ENCODE results near the gene SEC61A2. TPM values are rescaled to one million over a fixed set of nuclear protein-coding genes. Genes with fewer than 3 reads are reported as not detected.

The SEC61A2 gene
- total and polyA plus RNA-seq, 7 donors, result 5.9 to 16.0 (median 7.9) TPM

DNA sequence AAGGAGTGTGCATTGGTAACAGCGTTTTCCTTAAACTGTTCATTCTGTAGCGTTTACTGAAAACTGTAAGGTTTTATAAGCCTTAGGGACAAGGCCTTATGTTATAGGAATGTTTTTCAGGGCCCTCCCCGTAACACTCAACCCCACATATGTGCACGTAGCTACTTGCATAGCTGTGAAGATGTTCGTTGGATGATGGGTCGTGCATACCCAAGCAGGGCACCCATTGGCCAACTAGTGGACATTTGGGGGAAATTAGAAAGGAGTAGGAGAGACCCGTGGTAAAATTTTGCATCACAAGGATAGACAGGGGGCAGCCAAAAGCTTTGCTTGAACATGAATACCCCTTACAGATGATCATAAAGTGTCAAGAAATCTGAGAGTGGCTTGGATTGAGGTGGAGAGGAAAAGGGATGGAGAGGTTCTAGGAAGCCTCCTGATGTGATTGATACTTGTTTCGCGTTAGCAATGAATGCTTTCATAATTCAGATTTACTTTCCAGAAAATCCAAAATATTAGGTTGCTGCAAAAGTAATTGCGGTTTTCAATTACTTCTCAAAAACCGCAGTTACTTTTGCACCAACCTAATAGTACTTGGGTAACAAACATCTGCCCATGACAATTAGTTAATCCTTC is 878 bp downstream of the SEC61A2 start:
- peak; percentile 29 for TF ChIP-seq CTCF (IDR thresholded peaks at IDR 0.05)
- Histone ChIP-seq H3K27me3 (ENCODE audit: insufficient read depth in 3 of 3, low read length in 2 of 3) (no peaks in the 10 kb centered on the region), H3K36me3 (ENCODE audit: insufficient read depth in 1 of 2, low read depth in 1 of 2) (peaks cover 0 to 22% of the 10 kb centered on the region in 2 donors), H3K4me3 (peak overlapping the region; percentile 91), H3K4me1 (peaks cover 5% of the 10 kb centered on the region), H3K9me3 (no peaks in the 10 kb centered on the region), H3K27ac (peak overlapping the region; percentile 58)
- ATAC-seq (peak in 2 of 4 donors; percentile 26 to 42), DNase-seq (no peak)
- intact Hi-C loops (cut with DNase I), result no loop called here
- WGBS, 3 donors, result 25 to 30% (median 28%) methylated on average over 11 of the region's 11 CpGs

- no peaks in the 10 kb centered on the region for H3K4me1 ChIP-seq
- no peaks in the 10 kb centered on the region for H3K27me3 ChIP-seq (ENCODE audit: insufficient read depth in 3 of 3, low read length in 2 of 3)
- 89 to 94% (median 92%) methylated on average over 3 of the region's 3 CpGs for WGBS, 3 donors
- H3K27ac ChIP-seq, result no peak overlapping the region
- intact Hi-C loops (cut with DNase I), result no loop called here
- ATAC-seq (no peak), DNase-seq (no peak)
- no peak overlapping the region for H3K4me3 ChIP-seq
- peaks cover 2 to 64% of the 10 kb centered on the region in 2 donors for H3K36me3 ChIP-seq (ENCODE audit: insufficient read depth in 1 of 2, low read depth in 1 of 2)
- no peaks in the 10 kb centered on the region for H3K9me3 ChIP-seq
- TF ChIP-seq CTCF (IDR thresholded peaks at IDR 0.05), result no peak
These were observed 6.2 kb downstream of the SEC61A2 start for GRCh38 chr10:12135631-12136030.

DNA sequence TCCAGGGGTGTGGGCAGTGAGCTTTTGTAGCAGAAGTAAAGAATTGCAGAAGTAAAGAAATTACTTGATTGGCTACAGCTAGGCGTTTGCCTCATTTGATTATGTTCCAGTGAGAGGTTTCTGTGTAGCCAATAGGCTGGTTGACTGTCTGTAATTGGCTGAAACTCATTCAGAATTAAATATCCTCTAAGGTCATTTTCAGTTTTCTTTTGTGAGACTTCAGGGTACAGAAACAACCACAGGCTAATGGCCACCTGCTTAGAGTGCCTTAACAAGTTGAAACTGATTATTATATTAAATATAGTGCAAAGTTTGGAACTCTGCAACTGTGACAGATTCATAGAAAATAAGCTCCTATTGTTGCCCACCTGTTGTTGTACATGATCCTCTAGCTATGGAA is 10.6 kb downstream of the SEC61A2 start:
- no peaks in the 10 kb centered on the region for H3K27me3 ChIP-seq (ENCODE audit: insufficient read depth in 3 of 3, low read length in 2 of 3)
- no peak overlapping the region for H3K4me3 ChIP-seq
- WGBS, 3 donors, result 35 to 94% (median 88%) methylated on average over 1 of the region's 1 CpG
- no peak for DNase-seq
- no peak overlapping the region for H3K27ac ChIP-seq
- intact Hi-C loops (cut with DNase I), result no loop called here
- no peaks in the 10 kb centered on the region for H3K4me1 ChIP-seq
- H3K36me3 ChIP-seq (ENCODE audit: insufficient read depth in 1 of 2, low read depth in 1 of 2), result peaks cover 2 to 86% of the 10 kb centered on the region in 2 donors
- no peaks in the 10 kb centered on the region for H3K9me3 ChIP-seq
- TF ChIP-seq CTCF (IDR thresholded peaks at IDR 0.05), result no peak
- no peak for ATAC-seq

- H3K4me1 ChIP-seq, result no peaks in the 10 kb centered on the region
- TF ChIP-seq CTCF (IDR thresholded peaks at IDR 0.05), result no peak
- no peak overlapping the region for H3K27ac ChIP-seq
- H3K27me3 ChIP-seq (ENCODE audit: insufficient read depth in 3 of 3, low read length in 2 of 3), result no peaks in the 10 kb centered on the region
- H3K9me3 ChIP-seq, result no peaks in the 10 kb centered on the region
- intact Hi-C loops (cut with DNase I), result no loop called here
- 95 to 100% (median 95%) methylated on average over 3 of the region's 3 CpGs for WGBS, 3 donors
- no peak for ATAC-seq
- H3K4me3 ChIP-seq, result no peak overlapping the region
- DNase-seq, result no peak
- H3K36me3 ChIP-seq (ENCODE audit: insufficient read depth in 1 of 2, low read depth in 1 of 2), result peaks cover 0 to 58% of the 10 kb centered on the region in 2 donors
These were observed 15.1 kb downstream of the SEC61A2 start for GRCh38 chr10:12144538-12144937.

- no peaks in the 10 kb centered on the region for H3K27me3 ChIP-seq (ENCODE audit: insufficient read depth in 3 of 3, low read length in 2 of 3)
- no peak for ATAC-seq
- intact Hi-C loops (cut with DNase I), result no loop called here
- no peak for TF ChIP-seq CTCF (IDR thresholded peaks at IDR 0.05)
- H3K36me3 ChIP-seq (ENCODE audit: insufficient read depth in 1 of 2, low read depth in 1 of 2), result peaks cover 0 to 39% of the 10 kb centered on the region in 2 donors
- no peak overlapping the region for H3K4me3 ChIP-seq
- WGBS, 3 donors, result 61 to 78% (median 74%) methylated on average over 4 of the region's 4 CpGs
- no peak for DNase-seq
- no peaks in the 10 kb centered on the region for H3K4me1 ChIP-seq
- H3K27ac ChIP-seq, result no peak overlapping the region
- H3K9me3 ChIP-seq, result no peaks in the 10 kb centered on the region
These were observed 20.7 kb downstream of the SEC61A2 start for GRCh38 chr10:12150163-12150562.
